ENCODE results near the gene CALML5. TPM values are rescaled to one million over a fixed set of nuclear protein-coding genes. Genes with fewer than 3 reads are reported as not detected.
"Not testable (repeated sequence)": the region's sequence is repeated elsewhere in the genome, so short reads cannot be mapped to it uniquely, and the experiment has no call there.

The CALML5 gene
- total RNA-seq, 4 donors from 2014 or later: not detected

DNA sequence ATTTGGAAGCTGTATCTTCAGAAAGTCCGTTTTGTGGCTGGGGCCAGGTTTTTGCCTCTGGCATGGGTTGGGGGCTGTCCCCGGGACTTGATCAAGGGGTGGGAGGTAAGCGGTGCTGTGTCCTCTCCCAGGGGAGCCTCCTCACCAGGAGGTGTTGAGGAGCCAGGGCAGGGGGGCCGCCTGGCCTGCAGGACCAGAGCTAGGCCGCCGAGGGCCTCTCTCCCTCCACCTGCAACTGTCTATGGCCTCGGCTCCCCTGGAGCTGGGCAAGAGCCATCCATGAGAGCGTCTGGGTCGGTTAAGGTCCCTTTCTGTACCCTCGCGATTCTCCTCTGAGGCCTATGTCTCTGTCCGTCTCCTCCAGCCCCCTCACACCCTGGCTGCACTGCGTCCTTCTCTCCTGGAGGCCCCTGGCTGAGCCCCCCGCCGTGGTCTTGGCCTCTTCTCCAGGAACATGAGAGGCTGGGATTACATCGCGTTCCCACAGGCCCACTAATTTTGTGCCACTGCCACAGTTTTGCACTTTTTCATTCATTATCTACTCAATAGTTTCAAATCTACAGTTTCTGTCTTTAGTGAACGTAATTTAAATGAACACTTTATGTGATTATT is 20.6 kb downstream of the CALML5 start:
- Histone ChIP-seq H3K4me3 (no peak overlapping the region), H3K36me3 (no peaks in the 10 kb centered on the region), H3K27ac (no peak overlapping the region), H3K9me3 (no peaks in the 10 kb centered on the region), H3K4me1 (no peaks in the 10 kb centered on the region), H3K27me3 (no peaks in the 10 kb centered on the region)
- TF ChIP-seq EP300 (IDR thresholded peaks at IDR 0.05; ENCODE audit: low read depth): no peak
- TF ChIP-seq, protein P1, sequence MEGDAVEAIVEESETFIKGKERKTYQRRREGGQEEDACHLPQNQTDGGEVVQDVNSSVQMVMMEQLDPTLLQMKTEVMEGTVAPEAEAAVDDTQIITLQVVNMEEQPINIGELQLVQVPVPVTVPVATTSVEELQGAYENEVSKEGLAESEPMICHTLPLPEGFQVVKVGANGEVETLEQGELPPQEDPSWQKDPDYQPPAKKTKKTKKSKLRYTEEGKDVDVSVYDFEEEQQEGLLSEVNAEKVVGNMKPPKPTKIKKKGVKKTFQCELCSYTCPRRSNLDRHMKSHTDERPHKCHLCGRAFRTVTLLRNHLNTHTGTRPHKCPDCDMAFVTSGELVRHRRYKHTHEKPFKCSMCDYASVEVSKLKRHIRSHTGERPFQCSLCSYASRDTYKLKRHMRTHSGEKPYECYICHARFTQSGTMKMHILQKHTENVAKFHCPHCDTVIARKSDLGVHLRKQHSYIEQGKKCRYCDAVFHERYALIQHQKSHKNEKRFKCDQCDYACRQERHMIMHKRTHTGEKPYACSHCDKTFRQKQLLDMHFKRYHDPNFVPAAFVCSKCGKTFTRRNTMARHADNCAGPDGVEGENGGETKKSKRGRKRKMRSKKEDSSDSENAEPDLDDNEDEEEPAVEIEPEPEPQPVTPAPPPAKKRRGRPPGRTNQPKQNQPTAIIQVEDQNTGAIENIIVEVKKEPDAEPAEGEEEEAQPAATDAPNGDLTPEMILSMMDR (IDR thresholded peaks at IDR 0.05): no peak
- no peak for DNase-seq
- in situ Hi-C loops (cut with MboI; ENCODE audit: low pct_ligation_motif_present in 1 of 4, low pct_unique_long_range_greater_than_20kb in 1 of 4, low sequenced_read_pairs in 3 of 4): no loop called here
- 89 to 95% methylated on average over 7 to 16 of the region's 18 CpGs for WGBS, 2 donors (ENCODE audit: low coverage in 1 of 2)
- intact Hi-C loops (cut with DNase I; ENCODE audit: low total_unique reads): no loop called here

DNA sequence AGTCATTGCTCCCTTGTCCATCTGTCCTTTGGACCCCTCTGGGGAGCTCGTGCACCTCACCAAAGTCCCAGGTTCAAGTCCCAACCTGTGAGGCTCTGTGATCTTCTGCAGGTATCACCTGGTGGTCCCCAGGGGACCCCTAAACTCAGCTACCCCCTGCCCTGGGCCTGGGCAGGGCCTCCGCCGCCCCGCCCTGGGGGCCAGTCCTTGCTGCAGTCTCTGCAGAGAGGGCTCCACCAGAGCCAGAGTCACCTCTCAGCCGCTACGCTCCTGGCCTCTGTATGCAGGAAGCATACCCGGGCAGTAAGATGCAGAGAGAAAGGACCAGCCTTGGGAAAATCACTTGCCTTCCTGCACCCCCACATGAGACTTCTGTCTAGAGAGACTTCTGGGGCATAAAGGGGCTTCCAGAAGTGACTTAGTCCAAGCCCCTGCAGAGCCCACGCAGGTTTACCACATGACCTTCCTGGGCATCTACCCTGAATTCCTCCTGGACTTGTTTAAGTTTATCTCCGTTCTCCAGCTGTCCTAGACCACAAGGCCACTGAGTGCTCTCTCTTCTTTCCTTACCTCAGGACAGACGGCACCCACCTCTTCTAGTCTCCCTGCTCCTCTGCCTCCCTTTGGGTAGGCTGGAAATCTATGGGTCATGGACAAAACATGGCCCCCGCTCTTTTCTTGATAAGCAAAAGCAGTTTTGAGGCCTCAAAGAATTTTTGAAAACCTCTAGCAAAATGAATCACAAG is 21.2 kb downstream of the CALML5 start:
- H3K4me1 ChIP-seq: no peaks in the 10 kb centered on the region
- intact Hi-C loops (cut with DNase I; ENCODE audit: low total_unique reads) (no loop called here), in situ Hi-C loops (cut with MboI; ENCODE audit: low pct_ligation_motif_present in 1 of 4, low pct_unique_long_range_greater_than_20kb in 1 of 4, low sequenced_read_pairs in 3 of 4) (no loop called here)
- H3K4me3 ChIP-seq: no peak overlapping the region
- TF ChIP-seq, protein P1 (IDR thresholded peaks at IDR 0.05): no peak
- no peak for TF ChIP-seq POLR2AphosphoS5 (IDR thresholded peaks at IDR 0.05)
- no peak for TF ChIP-seq POLR2A (IDR thresholded peaks at IDR 0.05)
- TF ChIP-seq EP300 (IDR thresholded peaks at IDR 0.05; ENCODE audit: low read depth): no peak
- no peaks in the 10 kb centered on the region for H3K36me3 ChIP-seq
- DNase-seq: no peak
- 83% methylated on average over 4 of the region's 11 CpGs; no CpG with 5 or more reads in 1 of the 2 donors for WGBS, 2 donors (ENCODE audit: low coverage in 1 of 2)
- no peaks in the 10 kb centered on the region for H3K9me3 ChIP-seq
- no peaks in the 10 kb centered on the region for H3K27me3 ChIP-seq
- H3K27ac ChIP-seq: no peak overlapping the region

DNA sequence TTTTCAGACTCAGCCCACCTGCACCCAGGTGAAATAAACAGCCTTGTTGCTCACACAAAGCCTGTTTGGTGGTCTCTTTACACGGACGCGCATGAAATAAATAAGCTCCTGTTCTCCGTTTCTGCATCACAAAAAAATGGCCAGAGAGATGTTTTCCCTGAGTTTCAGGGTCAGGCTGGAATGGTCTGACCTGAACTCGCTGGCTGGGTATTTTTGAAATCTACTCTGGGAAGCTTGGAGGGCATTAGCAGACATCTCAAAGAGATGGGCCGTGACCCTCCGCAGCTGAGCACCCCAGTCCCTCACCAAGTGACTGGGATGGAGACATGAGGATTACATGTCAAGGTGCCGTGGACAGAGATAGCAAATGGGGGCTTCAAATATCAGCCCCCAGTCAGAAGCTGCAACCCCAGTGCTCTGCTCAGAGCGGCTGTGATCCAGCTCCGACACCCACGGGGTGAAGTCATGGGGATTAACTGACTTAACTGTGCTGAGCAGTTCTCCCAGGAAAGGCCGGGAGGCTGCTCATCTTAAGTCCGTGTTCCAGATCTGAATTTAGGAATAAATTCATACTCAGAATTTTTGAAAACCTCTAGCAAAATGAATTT is 22.3 kb downstream of the CALML5 start:
- TF ChIP-seq EP300 (IDR thresholded peaks at IDR 0.05; ENCODE audit: low read depth) (no peak), POLR2AphosphoS5 (IDR thresholded peaks at IDR 0.05) (no peak), POLR2A (IDR thresholded peaks at IDR 0.05) (no peak)
- TF ChIP-seq, protein P1 (IDR thresholded peaks at IDR 0.05): no peak
- no peak for DNase-seq
- in situ Hi-C loops (cut with MboI; ENCODE audit: low pct_ligation_motif_present in 1 of 4, low pct_unique_long_range_greater_than_20kb in 1 of 4, low sequenced_read_pairs in 3 of 4): no loop called here
- Histone ChIP-seq H3K27ac (no peak overlapping the region), H3K36me3 (no peaks in the 10 kb centered on the region), H3K4me1 (no peaks in the 10 kb centered on the region), H3K9me3 (no peaks in the 10 kb centered on the region), H3K4me3 (no peak overlapping the region), H3K27me3 (no peaks in the 10 kb centered on the region)
- WGBS, 2 donors (ENCODE audit: low coverage in 1 of 2): 85% methylated on average over 13 of the region's 13 CpGs; no CpG with 5 or more reads in 1 of the 2 donors
- intact Hi-C loops (cut with DNase I; ENCODE audit: low total_unique reads): no loop called here

DNA sequence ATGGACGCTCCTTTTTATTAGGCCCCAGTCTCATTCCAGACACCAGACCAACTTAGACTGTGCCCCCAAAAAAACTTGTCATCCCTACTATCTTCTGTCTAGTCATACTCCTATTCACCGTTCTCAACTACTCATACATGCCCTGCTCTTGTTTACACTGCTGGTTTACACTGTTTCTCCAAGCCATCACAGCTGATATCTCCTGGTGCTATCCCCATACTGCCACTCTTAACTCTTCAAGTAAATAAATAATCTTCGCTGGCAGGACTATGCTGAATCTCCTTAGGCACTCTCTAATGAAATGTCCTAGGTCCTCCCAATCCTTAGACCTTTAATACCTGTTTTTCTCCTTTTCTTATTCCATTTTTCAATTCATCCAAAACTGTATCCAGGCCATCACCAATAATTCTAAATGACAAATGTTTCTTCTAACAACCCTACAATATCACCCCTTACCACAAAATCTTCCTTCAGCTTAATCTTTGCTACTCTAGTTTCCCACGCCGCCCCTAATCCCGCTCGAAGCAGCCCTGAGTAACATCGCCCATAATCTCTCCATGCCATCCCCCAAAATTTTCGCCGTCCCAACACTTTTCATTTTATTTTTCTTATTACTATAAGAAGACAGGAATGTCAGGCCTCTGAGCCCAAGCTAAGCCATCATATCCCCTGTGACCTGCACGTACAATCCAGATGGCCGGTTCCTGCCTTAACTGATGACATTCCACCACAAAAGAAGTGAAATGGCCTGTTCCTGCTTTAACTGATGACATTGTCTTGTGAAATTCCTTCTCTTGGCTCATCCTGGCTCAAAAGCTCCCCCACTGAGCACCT is 23.2 kb downstream of the CALML5 start:
- H3K9me3 ChIP-seq; intact Hi-C loops (cut with DNase I; ENCODE audit: low total_unique reads); DNase-seq; H3K4me3 ChIP-seq; H3K36me3 ChIP-seq; H3K27me3 ChIP-seq; H3K27ac ChIP-seq; H3K4me1 ChIP-seq; in situ Hi-C loops (cut with MboI; ENCODE audit: low pct_ligation_motif_present in 1 of 4, low pct_unique_long_range_greater_than_20kb in 1 of 4, low sequenced_read_pairs in 3 of 4): not testable (repeated sequence)
- WGBS, 2 donors (ENCODE audit: low coverage in 1 of 2): 93 to 95% methylated on average over 12 of the region's 12 CpGs

DNA sequence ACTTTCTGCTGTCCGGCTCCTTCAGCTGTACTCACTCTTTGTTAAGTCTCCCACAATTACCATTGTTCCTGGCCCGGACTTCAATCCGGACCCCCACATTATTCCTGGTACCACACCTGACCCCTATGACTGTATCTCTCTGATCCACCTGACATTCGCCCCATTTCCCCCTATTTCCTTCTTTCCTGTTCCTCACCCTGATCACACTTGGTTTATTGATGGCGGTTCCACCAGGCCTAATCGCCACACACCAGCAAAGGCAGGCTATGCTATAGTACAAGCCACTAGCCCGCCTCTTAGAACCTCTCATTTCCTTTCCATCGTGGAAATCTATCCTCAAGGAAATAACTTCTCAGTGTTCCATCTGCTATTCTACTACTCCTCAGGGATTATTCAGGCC is 24.3 kb downstream of the CALML5 start:
- WGBS, 2 donors (ENCODE audit: low coverage in 1 of 2): 76 to 90% methylated on average over 3 to 7 of the region's 8 CpGs
- in situ Hi-C loops (cut with MboI; ENCODE audit: low pct_ligation_motif_present in 1 of 4, low pct_unique_long_range_greater_than_20kb in 1 of 4, low sequenced_read_pairs in 3 of 4); intact Hi-C loops (cut with DNase I; ENCODE audit: low total_unique reads); H3K27ac ChIP-seq; H3K4me1 ChIP-seq; H3K9me3 ChIP-seq; H3K36me3 ChIP-seq; H3K4me3 ChIP-seq; H3K27me3 ChIP-seq; DNase-seq: not testable (repeated sequence)

Data from transverse colon (tissue), 4 donors.